Right forelimb (tissue), 1 donor: Measurements from ENCODE around the gene SHTN1.

Experiments used
- DNase-seq: peaks from one replicate; pipeline ENCODE4 v3.0.0-alpha.2; 2018

SHTN1 gene, protein sequence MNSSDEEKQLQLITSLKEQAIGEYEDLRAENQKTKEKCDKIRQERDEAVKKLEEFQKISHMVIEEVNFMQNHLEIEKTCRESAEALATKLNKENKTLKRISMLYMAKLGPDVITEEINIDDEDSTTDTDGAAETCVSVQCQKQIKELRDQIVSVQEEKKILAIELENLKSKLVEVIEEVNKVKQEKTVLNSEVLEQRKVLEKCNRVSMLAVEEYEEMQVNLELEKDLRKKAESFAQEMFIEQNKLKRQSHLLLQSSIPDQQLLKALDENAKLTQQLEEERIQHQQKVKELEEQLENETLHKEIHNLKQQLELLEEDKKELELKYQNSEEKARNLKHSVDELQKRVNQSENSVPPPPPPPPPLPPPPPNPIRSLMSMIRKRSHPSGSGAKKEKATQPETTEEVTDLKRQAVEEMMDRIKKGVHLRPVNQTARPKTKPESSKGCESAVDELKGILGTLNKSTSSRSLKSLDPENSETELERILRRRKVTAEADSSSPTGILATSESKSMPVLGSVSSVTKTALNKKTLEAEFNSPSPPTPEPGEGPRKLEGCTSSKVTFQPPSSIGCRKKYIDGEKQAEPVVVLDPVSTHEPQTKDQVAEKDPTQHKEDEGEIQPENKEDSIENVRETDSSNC

DNA sequence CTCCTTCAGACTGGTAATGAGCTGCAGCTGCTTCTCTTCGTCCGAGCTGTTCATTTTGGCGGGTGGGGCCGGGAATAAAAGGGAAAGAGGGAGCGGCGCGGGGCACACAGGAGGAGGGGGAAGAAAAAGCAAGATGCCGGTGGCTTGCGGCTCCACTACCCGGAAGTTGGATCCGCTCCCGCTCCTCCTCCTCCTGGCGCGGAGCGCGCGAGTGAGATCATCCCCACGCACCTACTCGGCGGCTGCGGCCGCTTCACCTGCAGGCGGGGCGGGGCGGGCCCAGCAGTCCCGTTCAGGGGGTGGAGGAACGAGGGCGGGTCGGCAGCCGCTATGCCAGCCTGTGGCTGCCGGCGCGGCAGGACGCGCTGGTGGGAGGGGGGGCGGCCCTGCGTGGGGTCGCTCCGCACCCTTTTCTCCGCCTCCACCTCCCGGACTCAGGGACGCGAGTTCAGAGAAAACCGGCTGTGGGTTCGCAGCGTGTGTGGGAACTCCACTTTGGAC is at the start of gene SHTN1:
SHTN1 (minus strand) TSS at position 162 of the 501 bp plus-strand sequence; CDS start at position 54, 108 bp downstream.
- DNase-seq: peak; percentile 82

DNA sequence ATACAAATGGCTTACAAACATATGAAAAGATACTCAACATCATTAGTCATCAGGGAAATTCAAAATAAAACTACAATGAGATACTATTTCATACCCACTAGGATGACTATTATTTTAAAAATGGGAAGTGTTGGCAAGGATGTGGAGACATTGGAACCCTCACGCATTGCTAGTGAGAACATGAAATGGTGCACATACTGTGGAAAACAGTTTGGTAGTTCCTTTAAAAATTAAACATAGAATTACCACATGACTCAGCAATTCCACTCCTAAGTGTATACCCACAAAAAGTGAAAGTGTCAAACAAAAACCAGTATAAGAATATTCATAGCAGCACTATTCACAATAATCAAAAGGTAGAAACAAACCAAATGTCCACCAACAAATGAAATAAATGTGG is 48.5 kb upstream of the SHTN1 start:
- no peak for DNase-seq

DNA sequence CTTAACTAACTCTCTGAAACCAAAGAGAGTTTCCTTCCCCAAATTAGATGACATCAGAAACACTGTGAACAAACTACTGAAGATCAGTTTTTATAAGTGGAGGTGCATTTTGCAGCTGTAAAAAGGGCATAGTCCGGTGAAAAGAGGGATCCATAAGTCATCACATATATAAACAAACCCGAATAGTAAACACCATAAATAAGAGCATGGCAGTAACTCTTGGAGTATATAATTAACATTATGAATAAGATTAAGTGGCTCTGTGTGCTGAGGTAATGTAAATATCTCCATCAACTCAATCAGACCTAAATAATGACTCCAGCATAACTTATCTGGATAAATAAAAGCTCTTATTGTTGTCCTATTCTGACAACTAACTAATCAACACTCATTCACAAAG is 43.0 kb upstream of the SHTN1 start:
- no peak for DNase-seq

DNA sequence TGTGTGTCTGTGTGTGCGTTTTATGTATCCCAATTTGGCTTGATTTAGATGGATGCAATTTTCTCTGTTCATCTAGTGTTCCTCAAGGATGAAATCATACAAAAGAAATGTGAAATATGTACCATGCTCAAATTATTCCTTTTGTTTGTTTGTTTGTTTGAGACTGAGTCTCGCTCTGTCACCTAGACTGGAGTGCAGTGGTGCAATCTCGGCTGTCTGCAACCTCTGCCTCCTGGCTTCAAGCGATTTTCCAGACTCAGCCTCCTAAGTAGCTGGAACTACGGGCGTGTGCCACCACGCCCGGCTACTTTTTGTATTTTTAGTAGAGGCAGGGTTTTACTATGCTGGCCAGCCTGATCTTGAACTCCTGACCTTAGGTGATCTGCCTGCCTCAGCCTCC is 11.3 kb upstream of the SHTN1 start:
- DNase-seq: no peak

DNA sequence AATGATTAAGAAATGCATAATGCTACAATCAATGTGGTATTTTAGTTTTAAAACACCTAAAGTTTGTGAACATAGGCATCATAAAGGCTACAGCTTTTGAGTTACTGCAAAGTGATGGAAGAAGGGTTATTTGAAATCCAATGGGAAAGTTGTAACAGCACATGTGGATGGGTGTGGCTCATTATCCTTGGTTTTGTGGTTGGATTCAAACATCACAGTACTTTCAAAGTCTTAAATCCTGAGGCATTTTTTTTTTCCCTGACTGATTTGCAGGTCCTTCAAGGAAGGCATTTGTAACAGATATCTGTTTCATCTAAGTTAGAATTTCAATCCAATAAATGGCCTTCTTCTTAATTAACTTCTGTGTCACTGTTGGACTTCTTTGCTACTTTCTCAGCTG is 9.8 kb upstream of the SHTN1 start:
- DNase-seq: no peak

DNA sequence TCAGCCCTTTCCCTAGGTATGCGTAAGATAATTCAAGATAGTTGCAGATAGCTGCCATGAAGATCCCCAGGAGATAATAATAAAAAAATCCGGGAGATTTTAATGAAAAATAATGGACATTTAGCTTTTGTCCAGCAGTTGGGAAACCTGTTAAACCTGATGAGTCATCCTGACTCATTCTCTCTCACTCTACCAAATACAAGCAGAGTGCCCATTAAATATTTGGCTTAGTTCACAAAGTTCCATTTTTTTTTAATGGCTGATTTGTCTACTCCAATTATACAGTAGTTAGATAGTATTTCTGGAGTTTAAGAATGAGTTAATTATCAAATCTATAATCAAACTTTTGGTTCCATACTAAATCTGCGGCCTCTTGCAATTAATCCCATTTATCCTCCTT is 2.1 kb upstream of the SHTN1 start:
- no peak for DNase-seq

DNA sequence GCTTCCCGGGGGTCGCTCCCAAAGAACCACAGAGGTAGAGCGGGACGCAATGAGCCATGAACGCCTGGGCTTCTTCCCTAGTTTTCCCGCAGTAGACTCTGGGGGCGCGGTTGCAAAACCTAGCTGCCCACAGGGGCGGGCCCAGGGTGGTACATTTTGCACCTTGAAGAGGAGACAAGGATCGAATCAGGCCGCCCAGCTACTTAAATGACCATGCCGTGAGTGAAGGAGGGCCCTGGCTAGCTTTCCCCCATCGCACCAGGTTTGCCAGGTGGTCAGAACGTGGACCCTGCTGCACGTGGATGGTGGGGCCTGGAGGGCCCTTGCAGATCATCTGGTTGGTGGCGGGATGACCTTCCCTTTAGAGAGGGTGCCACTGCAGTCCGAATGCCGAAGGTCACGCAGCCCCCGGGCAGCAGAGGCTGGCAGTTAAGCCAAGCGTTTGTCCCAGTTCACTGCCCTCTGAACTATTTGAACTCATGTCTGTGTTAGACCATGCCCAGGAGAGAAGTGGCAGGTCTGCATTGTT is 604 bp upstream of the SHTN1 start:
- no peak for DNase-seq

DNA sequence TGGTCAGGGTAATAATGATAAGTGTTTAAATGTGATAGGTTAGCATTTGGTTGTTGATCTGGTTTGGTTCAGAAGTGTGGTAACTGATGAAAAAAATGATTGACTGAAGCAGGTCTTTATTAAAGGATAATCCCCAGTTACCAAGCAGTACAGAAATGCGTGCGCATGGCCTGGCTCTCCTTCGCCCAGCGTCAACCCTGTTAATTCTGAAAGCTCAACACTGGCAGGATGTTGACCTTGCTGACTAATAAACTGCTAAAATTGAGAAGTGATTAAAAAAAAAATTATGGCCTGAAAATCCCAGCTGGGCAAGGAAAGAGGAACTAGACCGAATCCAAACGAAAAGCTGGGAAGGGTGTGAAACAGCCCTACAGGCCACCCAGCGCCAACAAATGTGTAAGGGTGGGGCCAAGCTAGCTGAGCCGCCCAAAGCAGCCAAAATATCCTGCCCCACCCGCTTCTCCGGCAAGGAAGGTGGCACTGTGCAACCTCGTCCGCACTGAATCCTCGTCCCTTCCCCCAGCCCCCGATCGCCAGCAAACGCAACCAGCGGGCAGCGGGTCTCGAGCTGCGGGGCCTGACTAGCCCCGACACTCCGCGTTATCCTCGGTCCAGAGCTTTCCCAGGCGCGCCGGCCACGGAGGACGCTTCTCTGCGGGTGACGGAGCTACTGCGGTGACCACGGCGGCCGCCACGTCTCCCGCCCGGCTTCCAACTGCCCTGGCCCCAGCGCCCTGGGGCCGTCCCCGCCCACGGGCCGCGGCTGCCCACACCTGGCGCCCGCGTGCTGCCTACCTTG is 561 bp downstream of the SHTN1 start:
- DNase-seq: peak; percentile 59

DNA sequence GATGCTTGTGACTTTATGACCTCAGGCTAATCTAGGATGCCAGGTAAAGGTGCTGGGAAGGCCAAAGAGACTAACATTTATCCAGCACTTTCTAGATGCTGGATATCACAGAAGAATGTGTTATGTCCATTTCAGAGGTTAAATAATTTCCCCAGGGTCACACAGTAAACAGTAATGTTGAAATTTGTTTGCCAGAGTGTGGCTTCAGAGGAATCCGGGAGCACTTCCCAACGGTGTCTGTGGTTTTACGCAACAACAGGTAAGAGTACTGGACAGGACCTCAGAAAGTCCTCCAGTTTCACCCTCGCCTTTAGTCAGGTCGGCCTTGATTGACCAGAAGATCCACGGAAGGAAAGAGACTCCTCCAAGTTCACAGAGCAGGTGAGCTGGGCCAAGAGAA is 1.7 kb downstream of the SHTN1 start:
- no peak for DNase-seq

DNA sequence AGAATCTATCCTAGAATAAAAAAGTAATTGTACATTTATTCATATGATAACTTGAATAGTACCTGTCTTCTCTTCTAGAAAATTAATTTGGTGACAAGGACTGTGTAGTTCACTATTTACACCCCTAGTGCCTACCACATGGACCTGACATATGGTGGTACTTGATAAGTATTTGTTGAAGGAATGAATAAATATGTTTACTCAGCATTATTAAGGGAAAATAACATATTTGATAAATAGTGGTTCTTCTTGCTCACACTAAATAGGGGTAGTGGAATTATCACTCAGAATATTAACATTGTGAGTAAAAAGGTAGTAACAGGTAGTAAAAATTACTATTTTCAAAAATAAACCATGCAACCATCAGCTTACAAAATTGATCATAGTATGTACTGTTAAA is 2.8 kb downstream of the SHTN1 start:
- DNase-seq: no peak

DNA sequence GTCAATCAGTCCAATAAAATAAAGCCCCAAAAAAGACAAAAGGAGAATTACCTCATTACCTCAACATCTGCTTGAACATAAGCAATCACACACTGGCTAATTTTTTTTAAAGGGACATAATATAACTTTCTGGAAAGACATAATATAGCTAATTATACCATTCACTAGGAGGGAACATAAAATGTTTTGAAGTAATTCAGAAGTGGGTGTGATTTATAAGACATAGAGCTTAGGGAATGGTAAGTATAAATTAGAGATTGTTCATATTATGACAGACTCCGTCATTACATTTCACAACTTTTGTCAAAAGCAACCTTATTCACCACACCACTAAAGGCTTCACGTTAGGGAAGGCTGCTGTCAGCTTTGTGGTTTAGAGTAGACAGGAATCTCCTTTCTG is 3.8 kb downstream of the SHTN1 start:
- no peak for DNase-seq

DNA sequence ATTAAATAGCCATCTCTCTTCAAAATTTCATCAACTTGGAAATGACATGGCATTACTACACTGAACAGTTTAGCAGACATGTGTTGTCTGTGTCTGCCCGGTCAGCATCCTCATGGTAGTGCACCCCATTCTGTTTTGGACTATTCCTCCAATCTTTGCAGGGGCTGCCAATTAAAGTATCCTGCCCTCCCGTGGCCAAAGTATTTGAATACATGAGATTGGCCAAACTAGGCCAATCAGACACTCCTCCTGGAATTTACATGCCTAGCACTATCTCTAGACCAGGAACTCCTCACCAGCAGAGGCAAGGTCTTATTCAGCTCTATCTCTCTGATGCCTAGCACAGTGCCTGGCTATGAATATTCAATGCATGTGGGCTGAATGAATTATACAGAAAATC is 4.4 kb downstream of the SHTN1 start:
- DNase-seq: no peak

DNA sequence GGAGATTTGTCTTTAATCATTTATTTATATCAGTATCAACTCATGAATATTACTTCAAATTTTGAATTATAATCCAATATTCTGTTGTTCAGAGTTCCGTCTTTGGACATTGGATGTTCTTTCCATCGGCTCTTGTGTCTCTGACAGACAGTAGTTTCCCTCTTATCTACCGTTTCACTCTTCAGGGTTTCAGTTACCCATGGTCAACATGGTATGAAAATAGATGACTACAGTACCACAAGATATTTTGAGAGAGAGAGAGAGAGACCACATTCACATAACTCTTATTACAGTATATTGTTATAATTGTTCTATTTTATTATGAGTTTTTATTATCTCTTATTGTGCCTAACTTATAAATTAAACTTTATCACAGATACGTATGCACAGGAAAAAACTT is 6.8 kb downstream of the SHTN1 start:
- DNase-seq: no peak

DNA sequence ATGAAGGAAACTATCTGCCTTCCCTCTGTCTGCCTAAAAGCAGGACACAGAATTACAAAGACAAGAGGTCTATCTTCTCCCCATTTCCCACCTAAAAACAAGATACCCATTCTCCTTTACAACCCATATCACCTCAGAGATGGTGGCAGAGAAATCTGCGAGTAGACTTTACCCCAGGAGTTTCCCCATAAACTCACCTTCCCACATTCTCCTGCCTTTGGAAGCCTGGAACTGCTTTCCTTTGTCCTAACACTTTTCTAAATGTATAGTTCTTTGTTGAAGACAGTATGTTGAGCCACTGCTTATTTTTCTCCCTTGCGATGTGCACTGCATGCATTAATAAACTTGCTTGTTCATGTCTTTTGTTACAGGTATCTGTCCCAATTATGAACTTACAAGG is 8.0 kb downstream of the SHTN1 start:
- DNase-seq: no peak

DNA sequence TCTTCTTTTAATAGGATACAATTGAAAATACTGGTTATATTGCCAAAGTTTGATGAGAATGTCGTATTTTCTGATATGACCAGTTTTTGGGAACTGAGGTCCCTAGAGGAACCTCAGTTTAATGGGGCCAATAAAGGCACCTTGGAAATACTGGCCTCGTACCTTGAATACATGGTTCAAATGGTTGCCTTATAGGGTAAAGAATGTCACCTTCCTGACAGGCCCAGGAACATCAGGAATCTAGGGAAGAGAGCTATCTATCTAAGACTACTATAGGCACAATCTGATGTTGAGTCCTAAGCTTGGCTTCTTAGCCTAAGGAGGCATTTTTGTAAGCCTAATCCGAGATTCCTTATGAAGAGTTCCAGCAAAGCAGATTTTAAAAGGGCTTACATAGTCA is 9.3 kb downstream of the SHTN1 start:
- no peak for DNase-seq

DNA sequence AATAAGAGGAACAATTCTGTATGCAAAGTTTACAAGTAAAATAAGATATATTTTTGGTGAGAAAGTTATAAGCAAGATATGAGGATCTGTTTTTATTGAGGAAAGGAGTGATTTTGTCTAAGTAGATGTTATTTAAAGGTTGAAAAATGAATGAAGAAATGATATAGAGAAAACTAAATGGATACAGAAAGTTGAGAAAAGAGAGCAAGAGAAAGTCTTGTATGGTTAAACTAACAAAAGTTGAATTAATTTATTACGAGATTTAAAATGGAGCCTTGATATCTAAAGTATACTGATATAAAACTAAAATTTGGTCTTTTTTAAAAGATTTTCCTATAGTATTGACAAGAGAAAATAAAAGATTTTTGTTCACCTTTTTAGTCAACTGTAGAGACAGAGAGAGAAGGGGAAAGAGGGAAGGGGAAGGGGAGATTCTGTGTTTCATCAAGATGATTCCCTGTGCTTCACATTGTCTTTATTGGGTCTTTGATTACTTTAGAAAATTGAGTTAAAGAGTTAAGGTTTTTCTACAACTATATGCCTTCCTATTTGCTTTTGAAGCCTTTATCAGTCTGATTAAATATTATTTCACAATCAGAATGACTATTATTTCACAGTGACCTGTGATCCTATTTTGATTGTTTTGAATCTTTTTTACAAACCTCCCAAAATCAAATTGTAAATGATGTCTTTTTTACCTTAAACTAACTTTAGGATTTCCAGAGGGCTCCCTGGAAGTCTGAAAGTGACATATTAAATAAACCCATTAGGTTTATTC is 10.7 kb downstream of the SHTN1 start:
- DNase-seq: no peak

DNA sequence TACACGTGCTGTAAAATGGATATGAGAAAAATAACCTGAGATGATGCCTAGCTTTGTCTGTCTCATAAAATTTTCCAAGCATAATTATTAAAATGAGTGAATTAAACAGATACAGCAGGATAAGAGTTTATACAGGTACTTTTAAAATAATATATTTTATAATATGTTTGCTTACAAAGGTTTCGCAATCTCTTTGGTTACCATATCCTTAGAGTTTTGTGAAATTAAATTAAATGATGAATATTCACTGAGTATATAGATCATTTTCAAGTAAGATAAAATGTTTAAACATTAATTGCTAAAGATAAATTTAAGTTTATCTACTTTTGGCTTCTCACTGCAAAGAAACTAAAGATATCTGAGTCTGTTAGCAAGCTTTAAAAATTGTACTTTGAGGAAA is 11.4 kb downstream of the SHTN1 start:
- no peak for DNase-seq

DNA sequence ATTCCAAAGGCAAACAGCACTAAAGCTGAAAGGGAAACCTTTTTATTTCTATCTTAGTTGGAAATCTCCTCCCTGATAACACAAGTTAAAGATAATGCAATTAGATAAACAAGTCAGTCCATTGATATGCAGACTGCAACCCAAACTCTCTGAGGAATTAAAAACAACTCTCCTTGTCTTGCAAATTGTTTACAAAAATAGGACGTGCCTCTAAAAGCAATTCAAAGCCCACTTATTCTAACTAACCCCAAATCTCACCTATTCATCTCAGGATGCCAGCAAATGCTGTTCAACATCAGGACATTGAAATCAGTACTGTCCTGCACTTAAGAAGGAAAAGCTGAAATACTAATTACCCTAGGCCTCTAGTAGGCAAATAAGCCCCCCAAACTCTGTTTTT is 12.8 kb downstream of the SHTN1 start:
- DNase-seq: no peak

DNA sequence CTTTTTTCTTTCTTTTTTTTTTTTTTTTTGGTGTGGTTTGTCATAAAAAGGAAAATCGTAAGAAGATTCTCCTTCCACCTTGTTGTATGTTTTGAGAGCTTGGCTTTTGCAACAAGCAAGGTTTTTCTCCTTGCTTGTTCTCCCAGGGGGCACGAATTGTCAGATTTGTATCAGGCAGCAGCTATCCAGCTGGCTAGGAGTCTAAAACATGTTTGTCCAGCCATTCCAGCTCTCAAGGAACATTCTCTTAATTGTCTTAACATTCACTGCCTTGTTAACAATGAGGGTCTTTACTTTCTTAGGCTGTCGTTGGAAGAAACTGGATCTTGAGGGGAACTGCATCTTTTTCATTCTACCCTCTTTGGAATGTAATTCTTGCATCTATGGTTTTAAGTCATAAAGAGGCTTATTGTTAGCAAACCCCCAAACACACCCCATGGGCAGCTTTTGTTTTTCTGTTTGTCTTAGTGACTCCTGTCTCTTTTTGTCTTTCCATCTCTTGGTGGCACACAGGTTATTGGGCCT is 14.6 kb downstream of the SHTN1 start:
- DNase-seq: no peak

DNA sequence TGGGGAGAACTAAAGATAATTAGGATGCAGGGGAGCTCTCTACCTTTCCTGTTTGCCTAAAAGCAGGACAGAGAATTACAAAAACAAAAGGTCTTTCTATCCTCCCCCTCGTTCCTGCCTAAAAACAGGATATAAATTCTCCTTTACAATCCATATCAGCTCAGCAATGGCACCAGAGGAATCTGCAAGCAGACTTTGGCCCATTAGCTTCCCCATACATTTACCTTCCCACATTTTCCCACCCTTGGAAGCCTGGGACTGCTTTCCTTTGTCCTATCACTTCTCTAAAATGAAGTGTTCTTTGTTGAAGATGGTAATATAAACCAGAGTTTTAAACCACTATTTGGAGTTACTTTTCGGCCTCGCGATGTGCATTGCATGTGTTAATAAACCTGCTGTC is 15.5 kb downstream of the SHTN1 start:
- DNase-seq: no peak

DNA sequence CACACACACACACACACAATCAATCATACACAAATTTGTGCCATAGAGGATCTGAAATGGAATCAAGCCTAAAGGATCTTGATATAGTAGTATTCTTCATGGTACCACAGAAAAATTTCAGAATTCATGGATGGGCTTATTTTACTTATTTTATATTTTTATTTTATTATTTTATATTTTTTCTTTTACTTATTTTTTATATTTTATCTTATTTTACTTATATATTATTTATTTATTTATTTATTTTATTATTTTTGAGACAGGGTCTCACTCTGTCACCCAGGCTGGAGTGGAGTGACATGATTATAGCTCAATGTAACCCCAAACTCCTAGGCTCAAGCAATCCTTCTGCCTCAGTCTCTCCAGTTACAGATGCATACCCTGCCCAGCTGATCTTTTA is 16.7 kb downstream of the SHTN1 start:
- DNase-seq: no peak

DNA sequence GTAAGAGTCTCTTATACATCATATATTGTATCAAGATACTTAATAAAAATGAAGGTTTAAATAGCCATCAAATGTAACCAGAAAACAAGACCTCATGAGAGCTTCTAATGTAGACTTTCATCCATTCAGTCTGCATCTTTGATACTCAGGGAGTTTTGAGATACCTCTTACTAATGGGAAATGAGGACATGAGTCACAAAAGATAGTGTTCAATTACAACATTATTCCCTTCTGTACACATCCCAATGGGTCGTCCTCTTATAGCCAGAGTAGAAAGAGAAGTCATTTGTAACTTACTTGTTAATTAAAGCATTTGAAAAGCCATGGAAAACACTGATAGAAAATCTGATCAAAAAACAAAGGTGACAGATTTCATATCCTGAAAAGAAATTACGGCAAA is 19.4 kb downstream of the SHTN1 start:
- DNase-seq: no peak
